ENCODE results near the gene TMEM221. TPM values are rescaled to one million over a fixed set of nuclear protein-coding genes. Genes with fewer than 3 reads are reported as not detected.

TMEM221 gene
- total RNA-seq, 1 donor from 2014 or later, result 4.5 TPM

DNA sequence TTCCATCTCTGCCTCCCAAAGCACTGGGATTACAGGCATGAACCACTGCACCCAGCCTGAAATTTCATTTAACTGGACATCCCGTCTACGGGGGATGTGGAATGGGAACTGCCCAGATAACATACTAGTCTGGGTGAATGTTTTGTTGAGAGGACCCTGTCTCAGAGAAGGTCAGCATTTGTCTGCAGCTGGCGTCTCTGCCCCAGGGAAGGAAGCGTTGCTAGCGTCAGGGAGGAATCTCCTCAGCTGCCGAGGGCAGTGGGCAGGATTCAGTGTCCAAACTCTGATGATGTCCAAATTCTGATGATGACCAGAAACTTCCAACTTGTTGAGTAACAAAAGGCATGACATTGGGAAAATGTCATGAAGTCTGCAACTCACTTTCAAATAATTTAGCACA is 9.1 kb upstream of the TMEM221 start:
- peaks cover 39% of the 10 kb centered on the region for H3K27me3 Mint-ChIP-seq
- no peak for DNase-seq (ENCODE audit: low spot score, unreplicated experiment)

DNA sequence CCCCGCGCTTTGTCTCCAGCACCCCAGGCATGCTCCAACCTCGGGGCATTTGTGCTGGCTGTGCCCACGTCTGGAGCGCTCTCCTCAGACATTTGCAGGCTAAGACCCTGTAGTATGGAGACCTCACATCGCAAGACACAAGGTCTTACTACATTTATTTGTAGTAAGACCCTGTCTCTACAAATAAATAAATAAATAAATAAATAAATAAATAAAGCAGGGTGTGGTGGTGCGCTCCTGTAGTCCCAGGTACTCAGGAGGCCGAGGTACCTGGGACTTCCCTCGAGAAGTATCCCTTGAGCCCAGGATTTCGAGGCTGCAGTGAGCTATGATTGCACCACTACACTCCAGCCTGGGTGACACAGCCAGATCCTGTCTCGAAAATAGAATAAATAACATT is 7.7 kb upstream of the TMEM221 start:
- Mint-ChIP-seq H3K36me3 (ENCODE audit: insufficient read depth) (no peaks in the 10 kb centered on the region), H3K9me3 (ENCODE audit: low read depth) (peaks cover 3% of the 10 kb centered on the region), H3K4me3 (ENCODE audit: low read depth) (no peak overlapping the region), H3K27ac (no peak overlapping the region), H3K27me3 (peaks cover 42% of the 10 kb centered on the region), H3K4me1 (ENCODE audit: low read depth) (no peaks in the 10 kb centered on the region)
- TF ChIP-seq, protein P1, sequence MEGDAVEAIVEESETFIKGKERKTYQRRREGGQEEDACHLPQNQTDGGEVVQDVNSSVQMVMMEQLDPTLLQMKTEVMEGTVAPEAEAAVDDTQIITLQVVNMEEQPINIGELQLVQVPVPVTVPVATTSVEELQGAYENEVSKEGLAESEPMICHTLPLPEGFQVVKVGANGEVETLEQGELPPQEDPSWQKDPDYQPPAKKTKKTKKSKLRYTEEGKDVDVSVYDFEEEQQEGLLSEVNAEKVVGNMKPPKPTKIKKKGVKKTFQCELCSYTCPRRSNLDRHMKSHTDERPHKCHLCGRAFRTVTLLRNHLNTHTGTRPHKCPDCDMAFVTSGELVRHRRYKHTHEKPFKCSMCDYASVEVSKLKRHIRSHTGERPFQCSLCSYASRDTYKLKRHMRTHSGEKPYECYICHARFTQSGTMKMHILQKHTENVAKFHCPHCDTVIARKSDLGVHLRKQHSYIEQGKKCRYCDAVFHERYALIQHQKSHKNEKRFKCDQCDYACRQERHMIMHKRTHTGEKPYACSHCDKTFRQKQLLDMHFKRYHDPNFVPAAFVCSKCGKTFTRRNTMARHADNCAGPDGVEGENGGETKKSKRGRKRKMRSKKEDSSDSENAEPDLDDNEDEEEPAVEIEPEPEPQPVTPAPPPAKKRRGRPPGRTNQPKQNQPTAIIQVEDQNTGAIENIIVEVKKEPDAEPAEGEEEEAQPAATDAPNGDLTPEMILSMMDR (IDR thresholded peaks at IDR 0.05; ENCODE audit: unreplicated experiment), result no peak
- DNase-seq (ENCODE audit: low spot score, unreplicated experiment), result no peak

More for the DNA sequence above, 9.1 kb upstream of the TMEM221 start:
- TF ChIP-seq, protein P1 (IDR thresholded peaks at IDR 0.05; ENCODE audit: unreplicated experiment), result no peak
- Mint-ChIP-seq H3K9me3 (ENCODE audit: low read depth) (peaks cover 3% of the 10 kb centered on the region), H3K4me3 (ENCODE audit: low read depth) (no peak overlapping the region), H3K36me3 (ENCODE audit: insufficient read depth) (no peaks in the 10 kb centered on the region), H3K27ac (no peak overlapping the region), H3K4me1 (ENCODE audit: low read depth) (no peaks in the 10 kb centered on the region)

DNA sequence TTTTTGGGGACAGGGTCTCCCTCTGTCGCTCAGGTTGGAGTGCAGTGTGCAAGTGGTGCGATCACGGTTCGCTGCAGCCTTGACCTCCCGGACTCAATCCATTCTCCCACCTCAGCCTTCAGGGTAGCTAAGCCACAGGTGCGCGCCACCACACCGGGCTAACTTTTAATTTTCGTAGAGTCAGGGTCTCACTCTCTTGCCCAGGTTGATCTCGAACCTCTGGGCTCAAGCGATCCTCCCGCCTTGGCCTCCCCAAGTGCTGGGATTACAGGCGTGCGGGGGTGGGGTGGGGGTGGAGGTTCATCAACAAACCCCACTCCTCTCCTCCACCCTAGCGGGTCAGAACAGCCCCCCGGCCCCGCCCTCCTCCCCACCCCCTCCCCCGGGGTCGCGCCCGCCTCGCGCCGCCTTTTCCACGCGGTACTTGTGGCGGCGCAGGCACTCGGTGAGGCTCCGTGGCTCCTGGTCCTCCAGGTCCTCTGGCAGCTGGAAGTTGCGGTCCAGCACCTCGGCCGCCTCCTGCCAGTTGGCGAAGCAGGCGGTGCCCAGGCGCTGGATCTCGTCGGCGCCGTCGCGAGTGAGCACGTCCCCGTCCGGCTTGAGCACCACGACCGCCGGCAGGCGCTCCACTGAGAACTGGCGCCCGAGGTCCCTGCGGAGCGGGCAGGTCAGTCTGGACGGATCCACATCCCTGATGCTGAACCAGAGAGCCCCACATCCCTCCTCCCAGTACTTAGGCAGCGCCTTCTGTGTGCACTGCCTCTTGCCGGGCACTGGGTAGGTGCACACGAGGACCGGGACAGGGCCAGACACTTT is 7.0 kb upstream of the TMEM221 start:
- Mint-ChIP-seq H3K4me3 (ENCODE audit: low read depth) (no peak overlapping the region), H3K4me1 (ENCODE audit: low read depth) (no peaks in the 10 kb centered on the region), H3K27ac (no peak overlapping the region), H3K36me3 (ENCODE audit: insufficient read depth) (no peaks in the 10 kb centered on the region), H3K27me3 (peaks cover 42% of the 10 kb centered on the region), H3K9me3 (ENCODE audit: low read depth) (peaks cover 3% of the 10 kb centered on the region)
- DNase-seq (ENCODE audit: low spot score, unreplicated experiment), result no peak
- TF ChIP-seq, protein P1 (IDR thresholded peaks at IDR 0.05; ENCODE audit: unreplicated experiment), result no peak

- H3K27me3 Mint-ChIP-seq, result peaks cover 50% of the 10 kb centered on the region
These were observed 6.2 kb upstream of the TMEM221 start for GRCh38 chr19:17454576-17455071.

DNA sequence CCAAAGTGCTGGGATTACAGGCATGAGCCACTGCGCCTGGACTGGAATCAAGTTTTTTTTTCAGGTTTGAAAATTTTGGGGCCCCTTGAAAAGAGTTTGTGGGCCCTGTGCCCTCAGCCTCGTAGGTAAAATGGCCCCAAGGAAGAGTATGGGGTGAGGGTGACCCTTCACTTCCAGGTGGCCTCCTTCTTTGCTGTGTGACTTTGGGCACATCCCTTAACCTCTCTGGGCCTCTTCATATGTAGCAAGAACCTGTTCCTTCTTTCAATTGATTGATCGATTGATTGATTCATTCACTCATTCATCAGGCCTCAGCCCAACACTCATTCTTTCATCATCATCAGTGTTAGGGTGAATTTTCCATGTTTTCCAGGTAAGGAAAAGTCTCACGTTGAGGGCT is 3.4 kb upstream of the TMEM221 start:
- H3K36me3 Mint-ChIP-seq (ENCODE audit: insufficient read depth), result no peaks in the 10 kb centered on the region
- TF ChIP-seq, protein P1 (IDR thresholded peaks at IDR 0.05; ENCODE audit: unreplicated experiment), result no peak
- H3K4me1 Mint-ChIP-seq (ENCODE audit: low read depth), result no peaks in the 10 kb centered on the region

More at GRCh38 chr19:17454576-17455071, 6.2 kb upstream of the TMEM221 start:
- Mint-ChIP-seq H3K4me1 (ENCODE audit: low read depth) (no peaks in the 10 kb centered on the region), H3K36me3 (ENCODE audit: insufficient read depth) (no peaks in the 10 kb centered on the region), H3K4me3 (ENCODE audit: low read depth) (no peak overlapping the region), H3K27ac (no peak overlapping the region), H3K9me3 (ENCODE audit: low read depth) (peaks cover 3% of the 10 kb centered on the region)
- DNase-seq (ENCODE audit: low spot score, unreplicated experiment), result no peak
- TF ChIP-seq, protein P1 (IDR thresholded peaks at IDR 0.05; ENCODE audit: unreplicated experiment), result no peak

More for the DNA sequence above, 3.4 kb upstream of the TMEM221 start:
- Mint-ChIP-seq H3K4me3 (ENCODE audit: low read depth) (no peak overlapping the region), H3K27ac (no peak overlapping the region), H3K9me3 (ENCODE audit: low read depth) (peaks cover 3% of the 10 kb centered on the region), H3K27me3 (peaks cover 44% of the 10 kb centered on the region)
- no peak for DNase-seq (ENCODE audit: low spot score, unreplicated experiment)

Measured in progenitor cell of endocrine pancreas (in vitro differentiated cells).